Astrocyte of the hippocampus (primary cell): ENCODE results near the gene ANXA6.
A peak's percentile ranks its signal among the peaks of the same experiment; 100 is the strongest.
"Not testable (repeated sequence)": the region's sequence is repeated elsewhere in the genome, so short reads cannot be mapped to it uniquely, and the experiment has no call there.

Experiments used
- DNase-seq: peaks from one replicate; pipeline ENCODE4 v3.0.0; 2011; ENCODE audit warnings: low read depth, low spot score

The ANXA6 gene

GRCh38 chr5:151181818-151182523 lies 24.4 kb upstream of the ANXA6 start:
- no peak for DNase-seq

GRCh38 chr5:151180291-151180690 lies 22.7 kb upstream of the ANXA6 start:
- DNase-seq: no peak

- no peak for DNase-seq
Measured at GRCh38 chr5:151179489-151179840, 21.9 kb upstream of the ANXA6 start.

- DNase-seq: no peak
Measured at GRCh38 chr5:151178777-151179488, 21.4 kb upstream of the ANXA6 start.

- DNase-seq: no peak
Measured at GRCh38 chr5:151178372-151178771, 20.8 kb upstream of the ANXA6 start.

GRCh38 chr5:151176268-151176667 lies 18.7 kb upstream of the ANXA6 start:
- not testable (repeated sequence) for DNase-seq

GRCh38 chr5:151174612-151175101 lies 17.1 kb upstream of the ANXA6 start:
- no peak for DNase-seq

GRCh38 chr5:151173711-151174611 lies 16.4 kb upstream of the ANXA6 start:
- no peak for DNase-seq

- DNase-seq: no peak
Measured at GRCh38 chr5:151171529-151171928, 13.9 kb upstream of the ANXA6 start.

- no peak for DNase-seq
Measured at GRCh38 chr5:151168602-151169344, 11.2 kb upstream of the ANXA6 start.

GRCh38 chr5:151167022-151167421 lies 9.4 kb upstream of the ANXA6 start:
- no peak for DNase-seq

GRCh38 chr5:151164687-151165392 lies 7.3 kb upstream of the ANXA6 start:
- peak; percentile 88 for DNase-seq

- DNase-seq: no peak
Measured at GRCh38 chr5:151162776-151163175, 5.2 kb upstream of the ANXA6 start.

- no peak for DNase-seq
Measured at GRCh38 chr5:151159649-151160373, 2.2 kb upstream of the ANXA6 start.

- DNase-seq: no peak
Measured at GRCh38 chr5:151158287-151158661, 695 bp upstream of the ANXA6 start.

- peak; percentile 41 for DNase-seq
Measured at GRCh38 chr5:151156507-151157420, 815 bp downstream of the ANXA6 start.

GRCh38 chr5:151155775-151156506 lies 1.6 kb downstream of the ANXA6 start:
- peak; percentile 65 for DNase-seq
